Measurements from ENCODE around the gene MLNR.
A peak's percentile ranks its signal among the peaks of the same experiment; 100 is the strongest.

Gene MLNR

GRCh38 chr13:49226613-49227012 is 6.5 kb downstream of the MLNR start:
- DNase-seq (ENCODE audit: low read depth): no peak

- DNase-seq (ENCODE audit: low read depth): no peak
Observed at GRCh38 chr13:49234741-49235140, 14.6 kb downstream of the MLNR start.

- no peak for DNase-seq (ENCODE audit: low read depth)
Observed at GRCh38 chr13:49235856-49236431, 15.8 kb downstream of the MLNR start.

GRCh38 chr13:49238621-49239020 is 18.5 kb downstream of the MLNR start:
- DNase-seq (ENCODE audit: low read depth): no peak

- no peak for DNase-seq (ENCODE audit: low read depth)
Observed at GRCh38 chr13:49240017-49240416, 19.9 kb downstream of the MLNR start.

GRCh38 chr13:49241296-49241695 is 21.2 kb downstream of the MLNR start:
- DNase-seq (ENCODE audit: low read depth): no peak

- DNase-seq (ENCODE audit: low read depth): no peak
Observed at GRCh38 chr13:49245101-49245500, 25.0 kb downstream of the MLNR start.

- DNase-seq (ENCODE audit: low read depth): no peak
Observed at GRCh38 chr13:49246850-49247642, 26.9 kb downstream of the MLNR start.

- peak; percentile 83 for DNase-seq (ENCODE audit: low read depth)
Observed at GRCh38 chr13:49247643-49248621, 27.8 kb downstream of the MLNR start, which contains the start of gene CDADC1. TSS of gene CDADC1 (plus strand) at chr13:49247925. CDS start at chr13:49248038, 113 bp downstream.

GRCh38 chr13:49248622-49249002 is 28.5 kb downstream of the MLNR start:
- no peak for DNase-seq (ENCODE audit: low read depth)

GRCh38 chr13:49251326-49251725 is 31.2 kb downstream of the MLNR start:
- DNase-seq (ENCODE audit: low read depth): no peak

GRCh38 chr13:49253310-49253709 is 33.2 kb downstream of the MLNR start:
- DNase-seq (ENCODE audit: low read depth): no peak

GRCh38 chr13:49254007-49254406 is 33.9 kb downstream of the MLNR start:
- no peak for DNase-seq (ENCODE audit: low read depth)

- DNase-seq (ENCODE audit: low read depth): no peak
Observed at GRCh38 chr13:49256841-49257240, 36.7 kb downstream of the MLNR start.

- no peak for DNase-seq (ENCODE audit: low read depth)
Observed at GRCh38 chr13:49258089-49258796, 38.1 kb downstream of the MLNR start.

GRCh38 chr13:49259586-49259985 is 39.4 kb downstream of the MLNR start:
- no peak for DNase-seq (ENCODE audit: low read depth)

- no peak for DNase-seq (ENCODE audit: low read depth)
Observed at GRCh38 chr13:49262634-49263033, 42.5 kb downstream of the MLNR start.

- DNase-seq (ENCODE audit: low read depth): no peak
Observed at GRCh38 chr13:49265822-49266221, 45.7 kb downstream of the MLNR start.

GRCh38 chr13:49271264-49271663 is 51.1 kb downstream of the MLNR start:
- DNase-seq (ENCODE audit: low read depth): no peak
